Stimulated activated CD8-positive, alpha-beta memory T cell treated with anti-CD3 and anti-CD28 coated beads, Interleukin-2, amount 100 ng/mL, for 48 hours (primary cell): ENCODE results near the gene KCTD14.
"Not testable (repeated sequence)": the region's sequence is repeated elsewhere in the genome, so short reads cannot be mapped to it uniquely, and the experiment has no call there.

ENCODE experiments used
- DNase-seq, 2 donors: peaks; one replicate each; pipeline ENCODE4 v3.0.0-alpha.2; 2020; ENCODE audit warnings: low read depth in 2 of 2

The KCTD14 gene

GRCh38 chr11:78046486-78046854 lies 23.4 kb upstream of the KCTD14 start:
- DNase-seq, result no peak

- DNase-seq, result peak; percentile 67 to 68
These were observed 22.9 kb upstream of the KCTD14 start for GRCh38 chr11:78045851-78046485.

GRCh38 chr11:78044706-78045105 lies 21.6 kb upstream of the KCTD14 start:
- DNase-seq, result no peak

- DNase-seq, result no peak
These were observed 18.9 kb upstream of the KCTD14 start for GRCh38 chr11:78041843-78042440.

- not testable (repeated sequence) for DNase-seq
These were observed 18.3 kb upstream of the KCTD14 start for GRCh38 chr11:78041380-78041719.

- DNase-seq, result no peak
These were observed 17.8 kb upstream of the KCTD14 start for GRCh38 chr11:78040691-78041379.

GRCh38 chr11:78039919-78040671 lies 17.0 kb upstream of the KCTD14 start:
- DNase-seq, result peak; percentile 39 to 40

- no peak for DNase-seq
These were observed 16.4 kb upstream of the KCTD14 start for GRCh38 chr11:78039391-78039918.

- DNase-seq, result no peak
These were observed 15.7 kb upstream of the KCTD14 start for GRCh38 chr11:78038697-78039313.

GRCh38 chr11:78037825-78038620 lies 14.9 kb upstream of the KCTD14 start:
- no peak for DNase-seq

- no peak for DNase-seq
These were observed 14.0 kb upstream of the KCTD14 start for GRCh38 chr11:78037056-78037455.

- no peak for DNase-seq
These were observed 13.2 kb upstream of the KCTD14 start for GRCh38 chr11:78036313-78036712.

- DNase-seq, result no peak
These were observed 11.5 kb upstream of the KCTD14 start for GRCh38 chr11:78034623-78035022.

GRCh38 chr11:78033040-78033439 lies 10.0 kb upstream of the KCTD14 start:
- DNase-seq, result no peak

- no peak for DNase-seq
These were observed 9.0 kb upstream of the KCTD14 start for GRCh38 chr11:78032090-78032489.

- no peak for DNase-seq
These were observed 8.6 kb upstream of the KCTD14 start for GRCh38 chr11:78031629-78032028.

- DNase-seq, result no peak
These were observed 7.6 kb upstream of the KCTD14 start for GRCh38 chr11:78030429-78031325.

- not testable (repeated sequence) for DNase-seq
These were observed 5.3 kb upstream of the KCTD14 start for GRCh38 chr11:78028423-78028822.

- DNase-seq, result no peak
These were observed 4.7 kb upstream of the KCTD14 start for GRCh38 chr11:78027759-78028158.

- no peak for DNase-seq
These were observed 2.3 kb upstream of the KCTD14 start for GRCh38 chr11:78025378-78025777.
